SKM-1 treated with dmso at 0.1 percent for 144 hours (cell line): ENCODE data around the gene RS1.

Experiments
- DNase-seq: peaks from one replicate; lab custom pipeline; 2025; ENCODE audit not compliant: unreplicated experiment; lab: John Stamatoyannopoulos, UW

Gene RS1

GRCh38 chrX:18607966-18608365 lies 63.9 kb downstream of the RS1 start:
- DNase-seq = no peak

GRCh38 chrX:18598413-18598812 lies 73.5 kb downstream of the RS1 start:
- DNase-seq = no peak

DNA sequence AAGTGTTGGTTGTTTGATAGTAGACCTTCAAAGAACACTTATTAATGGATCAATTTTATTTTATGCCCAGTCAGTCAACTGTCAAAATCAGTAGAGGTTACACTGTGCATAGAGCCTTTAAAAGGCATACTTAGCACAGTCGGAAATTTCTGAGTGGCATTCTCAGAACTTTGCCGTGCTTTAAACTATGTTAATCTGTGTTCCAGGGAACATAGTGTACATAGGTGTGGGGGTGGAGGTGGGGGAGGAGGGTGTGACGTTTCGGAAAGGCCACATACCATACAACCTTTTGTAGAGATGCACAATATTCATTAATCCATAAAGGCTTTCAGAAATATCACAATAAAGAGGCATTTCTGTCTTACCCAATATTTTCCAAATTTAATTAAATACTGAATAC lies 75.8 kb downstream of the RS1 start:
- DNase-seq = no peak

DNA sequence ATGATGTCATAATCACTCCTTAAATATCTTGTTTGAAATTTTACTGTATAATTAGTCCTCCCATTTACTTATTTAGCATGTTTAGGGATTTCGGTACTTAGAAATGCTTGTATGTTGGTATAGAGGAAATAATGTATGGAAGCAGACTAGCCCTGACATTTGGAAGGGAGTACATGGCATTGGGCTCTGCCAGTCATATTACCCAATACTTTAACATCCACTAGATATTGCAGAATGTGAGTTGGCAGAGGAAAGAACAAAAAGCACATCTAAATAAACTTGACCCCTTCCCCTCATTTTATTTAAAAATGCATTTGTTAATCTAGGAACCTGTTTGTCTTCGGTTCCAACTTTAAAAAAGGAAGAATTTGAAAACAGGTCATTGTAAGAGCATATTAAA lies 77.8 kb downstream of the RS1 start:
- DNase-seq = no peak

GRCh38 chrX:18591834-18592233 lies 80.1 kb downstream of the RS1 start:
- DNase-seq = no peak
